ENCODE data around the gene TEX14.

The TEX14 gene

GRCh38 chr17:58516644-58517377 lies 175.0 kb downstream of the TEX14 start:
- DNase-seq = no peak

- no peak for DNase-seq
These were observed 176.6 kb downstream of the TEX14 start for GRCh38 chr17:58515286-58515685.

- no peak for DNase-seq
These were observed 177.1 kb downstream of the TEX14 start for GRCh38 chr17:58514770-58515157.

- peak; percentile 76 for DNase-seq
These were observed 177.7 kb downstream of the TEX14 start, which contains the start of gene MTMR4 for GRCh38 chr17:58513965-58514769. TSS of gene MTMR4 (minus strand) at chr17:58514638. CDS start at chr17:58514407, 231 bp downstream.

GRCh38 chr17:58513267-58513964 lies 178.4 kb downstream of the TEX14 start:
- no peak for DNase-seq

GRCh38 chr17:58510075-58510474 lies 181.8 kb downstream of the TEX14 start:
- no peak for DNase-seq

GRCh38 chr17:58508341-58509067 lies 183.3 kb downstream of the TEX14 start:
- DNase-seq = no peak

GRCh38 chr17:58507123-58507634 lies 184.7 kb downstream of the TEX14 start:
- no peak for DNase-seq

Data from fibroblast of skin of right quadriceps (primary cell).